Activated CD4-positive, alpha-beta T cell treated with anti-CD3 and anti-CD28 coated beads, Interleukin-2, Interleukin-4, amounts not matched to agents 100 ng/mL and 50 ng/mL, durations not matched to agents 16 hours and 8 hours (primary cell): ENCODE measurements around the gene MBD2.
"Not testable (repeated sequence)": the region's sequence is repeated elsewhere in the genome, so short reads cannot be mapped to it uniquely, and the experiment has no call there.

Experiments
- DNase-seq: peaks from one replicate; pipeline ENCODE4 v3.0.0-alpha.2; 2020; ENCODE audit warnings: low spot score

Gene MBD2, protein sequence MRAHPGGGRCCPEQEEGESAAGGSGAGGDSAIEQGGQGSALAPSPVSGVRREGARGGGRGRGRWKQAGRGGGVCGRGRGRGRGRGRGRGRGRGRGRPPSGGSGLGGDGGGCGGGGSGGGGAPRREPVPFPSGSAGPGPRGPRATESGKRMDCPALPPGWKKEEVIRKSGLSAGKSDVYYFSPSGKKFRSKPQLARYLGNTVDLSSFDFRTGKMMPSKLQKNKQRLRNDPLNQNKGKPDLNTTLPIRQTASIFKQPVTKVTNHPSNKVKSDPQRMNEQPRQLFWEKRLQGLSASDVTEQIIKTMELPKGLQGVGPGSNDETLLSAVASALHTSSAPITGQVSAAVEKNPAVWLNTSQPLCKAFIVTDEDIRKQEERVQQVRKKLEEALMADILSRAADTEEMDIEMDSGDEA

DNA sequence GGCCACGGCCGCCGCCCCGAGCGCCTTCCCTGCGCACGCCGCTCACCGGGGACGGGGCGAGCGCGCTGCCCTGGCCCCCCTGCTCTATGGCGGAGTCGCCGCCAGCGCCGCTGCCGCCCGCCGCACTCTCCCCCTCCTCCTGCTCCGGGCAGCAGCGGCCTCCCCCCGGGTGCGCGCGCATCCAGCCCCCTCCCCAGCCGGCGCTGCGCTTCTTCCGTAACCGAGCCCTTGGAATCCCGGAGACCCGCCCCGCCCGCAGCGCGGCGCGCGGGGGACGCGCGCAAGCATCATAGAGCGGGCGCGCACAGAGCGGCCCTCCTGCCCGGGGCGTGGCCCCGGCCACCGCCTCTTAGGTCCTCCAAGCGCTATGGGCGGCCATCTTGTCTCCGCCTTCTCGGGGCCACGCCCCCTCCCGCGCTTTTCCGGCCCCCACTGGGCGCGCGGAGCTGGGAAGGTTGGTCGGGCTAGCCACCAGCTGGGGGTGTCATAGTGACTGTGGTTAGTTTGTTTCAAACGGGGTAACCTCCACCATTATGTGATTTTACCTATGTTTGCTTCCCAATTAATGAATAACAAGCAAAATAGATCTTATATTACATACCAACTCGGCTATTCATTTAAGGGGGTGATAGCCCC lies at the start of gene MBD2:
Gene MBD2, minus strand, starts transcription at position 291 of the 636 bp plus-strand sequence. Its CDS starts 110 bp downstream, at position 181.
- DNase-seq, result peak; percentile 95

DNA sequence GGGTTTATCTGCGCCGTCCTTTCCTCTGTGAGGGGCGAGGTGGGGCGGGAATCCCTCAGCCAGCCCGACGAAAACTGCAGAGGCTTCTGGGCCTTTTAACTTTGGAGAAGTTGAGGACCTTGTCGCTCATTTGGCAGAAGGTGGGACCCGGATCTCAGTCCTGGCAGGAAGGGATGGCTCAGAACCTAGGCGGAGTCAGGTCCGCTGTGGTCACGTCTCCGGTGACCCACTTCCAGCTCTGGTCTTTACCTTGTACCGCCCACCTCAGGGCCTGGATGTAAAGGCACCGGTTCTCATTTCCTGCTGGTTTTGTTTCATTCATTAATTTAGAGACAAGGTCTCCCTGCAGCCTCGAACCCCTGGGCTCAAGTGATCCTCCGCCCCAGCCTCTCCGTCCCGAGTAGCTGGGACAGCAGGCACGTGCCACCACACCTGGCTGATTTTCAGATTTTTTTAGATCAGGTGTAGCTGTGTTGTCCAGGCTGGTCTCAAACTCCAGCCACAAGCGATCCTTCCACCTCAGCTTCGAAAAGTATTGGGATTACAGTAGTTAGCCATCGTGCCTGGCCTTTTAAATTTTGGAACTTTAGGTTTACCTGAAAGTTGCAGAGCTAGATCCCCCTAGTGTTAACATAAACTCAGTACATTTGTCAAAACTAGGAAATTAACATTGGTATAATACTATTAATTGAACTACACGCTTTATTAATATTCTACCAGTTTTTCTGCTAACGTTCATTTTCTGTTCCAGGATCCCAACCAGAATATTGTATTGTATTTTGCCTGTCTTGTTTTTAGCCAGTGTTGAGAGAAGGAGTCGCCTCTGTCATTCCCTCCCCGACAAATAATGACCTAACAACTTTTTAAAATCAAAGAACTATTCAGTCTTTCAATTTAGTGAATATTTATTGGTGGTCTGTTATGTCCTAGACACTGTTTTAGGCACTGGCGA lies 45.7 kb upstream of the MBD2 start:
- DNase-seq, result peak; percentile 77

DNA sequence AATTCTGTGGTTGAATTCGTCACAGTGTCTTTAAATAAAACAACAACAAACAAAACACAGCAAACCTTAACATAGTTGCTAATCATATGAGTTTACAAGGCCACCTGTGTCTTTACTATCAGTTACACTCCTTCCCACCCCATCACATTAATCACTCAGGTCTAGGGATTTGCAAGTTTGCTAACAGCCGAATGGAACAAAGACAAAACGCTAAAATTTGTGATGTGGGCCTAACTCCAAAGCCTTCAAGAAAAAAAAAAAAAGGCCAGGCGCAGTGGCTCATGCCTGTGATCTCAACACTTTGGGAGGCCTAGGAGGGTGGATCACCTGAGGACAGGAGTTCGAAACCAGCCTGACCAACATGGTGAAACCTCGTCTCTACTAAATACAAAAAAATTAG lies 44.3 kb upstream of the MBD2 start:
- no peak for DNase-seq

DNA sequence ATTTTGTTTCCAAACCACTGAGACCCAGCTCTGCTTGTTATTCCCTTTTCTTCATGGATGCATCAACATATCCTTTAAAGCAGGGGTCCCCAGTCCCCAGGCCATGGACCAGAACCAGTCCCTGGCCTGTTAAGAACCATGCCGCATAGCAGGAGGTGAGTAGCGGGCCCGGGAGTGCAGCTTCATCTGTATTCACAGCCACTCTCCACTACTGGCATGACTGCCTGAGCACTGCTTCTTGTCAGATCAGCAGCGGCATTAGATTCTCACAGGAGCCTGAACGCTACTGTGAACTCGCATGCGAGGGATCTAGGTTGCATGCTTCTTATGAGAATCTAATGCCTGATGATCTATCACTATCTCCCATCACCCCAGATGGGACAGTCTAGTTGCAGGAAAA lies 43.2 kb upstream of the MBD2 start:
- no peak for DNase-seq

DNA sequence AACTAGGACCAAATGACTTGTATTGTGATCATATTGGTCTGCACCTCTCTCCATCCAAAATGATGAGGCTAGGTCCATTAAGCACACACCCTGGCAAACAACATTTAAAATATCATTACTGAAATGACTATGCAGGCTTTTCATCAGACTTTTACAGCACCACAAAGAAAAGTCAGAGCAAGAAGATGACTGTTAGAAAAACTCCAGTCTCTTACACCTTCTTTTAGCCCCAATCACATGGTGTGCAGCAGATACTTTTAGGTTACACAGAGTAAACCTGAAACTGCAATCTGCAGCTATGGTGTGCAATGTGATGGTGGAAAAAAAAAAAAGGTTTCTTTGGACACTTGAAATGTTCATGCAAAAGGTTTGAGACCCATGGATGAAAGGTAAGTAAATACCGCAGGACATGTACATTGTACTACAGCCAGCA lies 39.5 kb upstream of the MBD2 start:
- DNase-seq, result peak; percentile 92

DNA sequence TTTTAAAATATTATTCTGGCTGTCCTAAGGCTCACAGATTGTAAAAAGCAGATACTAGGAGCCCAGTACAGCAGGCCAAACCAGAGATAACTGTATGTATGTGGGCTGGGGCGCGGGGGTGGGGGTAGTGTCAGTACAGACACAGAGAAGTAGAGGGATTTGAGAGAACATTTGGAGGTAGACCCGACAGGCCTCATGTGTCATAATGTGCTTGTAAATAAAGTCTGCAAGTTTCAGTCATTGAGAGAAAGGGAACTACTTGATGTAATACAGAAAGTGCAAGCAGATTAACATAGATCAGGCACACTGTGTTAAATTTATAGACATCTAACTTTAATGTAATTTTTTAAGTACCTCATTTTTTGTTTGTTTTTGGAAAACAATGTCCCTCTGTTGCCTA lies 37.4 kb upstream of the MBD2 start:
- DNase-seq, result peak; percentile 87

DNA sequence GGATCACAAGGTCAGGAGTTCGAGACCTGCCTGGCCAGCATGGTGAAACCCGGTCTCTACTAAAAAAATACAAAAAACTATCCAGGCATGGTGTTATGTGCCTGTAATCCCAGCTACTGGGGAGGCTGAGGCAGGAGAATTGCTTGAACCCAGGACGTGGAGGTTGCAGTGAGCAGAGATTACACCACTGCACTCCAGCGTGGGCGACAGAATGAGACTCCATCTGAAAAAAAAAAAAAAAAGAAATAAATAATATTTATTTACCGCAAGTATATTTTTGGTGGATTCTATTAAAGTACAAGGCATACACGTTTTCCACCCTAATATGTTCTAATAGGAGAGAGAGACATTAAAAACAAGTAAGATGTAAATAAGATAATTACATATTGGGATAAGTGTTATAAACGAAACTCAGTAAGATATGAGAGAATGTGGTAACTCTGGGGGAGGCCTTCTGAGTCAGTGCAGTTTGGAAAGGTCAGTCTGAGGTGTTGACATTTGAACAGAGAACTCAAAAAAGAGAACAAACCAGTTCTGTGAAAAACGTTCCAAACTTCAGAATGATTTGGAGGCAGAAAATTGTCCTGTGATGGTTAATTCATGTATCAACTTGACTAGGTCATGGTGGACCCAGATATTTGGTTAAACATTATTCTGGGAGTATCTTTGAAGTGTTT lies 36.1 kb upstream of the MBD2 start:
- DNase-seq, result peak; percentile 44

DNA sequence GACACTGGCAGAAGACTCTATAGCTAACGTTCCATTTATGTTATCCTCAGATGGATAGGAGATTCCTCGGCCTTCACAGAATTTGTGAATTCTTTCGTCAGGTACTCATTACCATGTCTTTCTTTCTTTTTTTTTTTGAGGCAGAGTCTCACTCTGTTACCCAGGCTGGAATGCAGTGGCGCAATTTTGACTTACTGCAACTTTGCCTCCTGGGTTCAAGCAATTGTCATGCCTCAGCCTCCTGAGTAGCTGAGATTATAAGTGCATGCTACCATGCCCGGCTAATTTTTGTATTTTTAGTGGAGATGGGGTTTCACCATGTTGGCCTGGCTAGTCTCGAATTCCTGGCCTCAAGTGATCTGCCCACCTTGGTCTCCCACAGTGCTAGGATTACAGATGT lies 33.3 kb upstream of the MBD2 start:
- DNase-seq, result not testable (repeated sequence)

DNA sequence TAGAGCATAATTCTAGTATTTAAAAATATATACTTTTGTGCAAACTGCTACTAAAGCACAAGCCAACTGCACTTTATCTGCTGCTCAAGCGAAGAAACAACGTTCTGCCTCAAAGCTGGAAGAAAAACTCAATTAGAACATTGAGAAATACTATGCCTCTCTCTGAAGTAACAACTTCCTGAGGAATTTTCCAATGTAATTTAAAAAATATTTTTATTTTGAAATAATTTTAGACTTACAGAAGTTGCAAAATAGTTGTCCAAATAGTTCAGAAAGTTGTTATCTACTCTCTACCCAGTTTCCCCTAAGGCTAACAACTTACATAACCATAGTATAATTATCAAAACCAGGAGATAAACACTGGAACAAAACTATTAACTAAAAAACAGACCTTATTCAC lies 32.5 kb upstream of the MBD2 start:
- DNase-seq, result no peak

DNA sequence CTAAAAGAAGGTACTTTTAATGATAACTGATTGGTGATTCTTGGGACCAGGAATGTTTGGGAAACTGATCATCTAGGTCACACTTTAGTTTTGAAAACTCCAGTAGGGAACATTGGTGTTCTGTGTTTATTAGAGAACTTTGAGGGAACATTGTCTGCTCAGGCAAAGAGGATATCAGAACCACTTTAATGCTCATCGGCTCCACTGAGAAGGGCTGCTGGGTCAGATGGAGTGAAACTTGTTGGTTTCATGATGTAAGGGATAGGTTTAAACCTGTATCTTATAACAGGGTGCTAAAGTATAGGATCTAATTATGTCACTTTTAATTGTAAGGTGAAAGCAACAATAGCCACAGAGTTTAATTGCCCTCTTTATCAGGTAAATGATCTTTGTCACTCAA lies 30.7 kb upstream of the MBD2 start:
- DNase-seq, result no peak

DNA sequence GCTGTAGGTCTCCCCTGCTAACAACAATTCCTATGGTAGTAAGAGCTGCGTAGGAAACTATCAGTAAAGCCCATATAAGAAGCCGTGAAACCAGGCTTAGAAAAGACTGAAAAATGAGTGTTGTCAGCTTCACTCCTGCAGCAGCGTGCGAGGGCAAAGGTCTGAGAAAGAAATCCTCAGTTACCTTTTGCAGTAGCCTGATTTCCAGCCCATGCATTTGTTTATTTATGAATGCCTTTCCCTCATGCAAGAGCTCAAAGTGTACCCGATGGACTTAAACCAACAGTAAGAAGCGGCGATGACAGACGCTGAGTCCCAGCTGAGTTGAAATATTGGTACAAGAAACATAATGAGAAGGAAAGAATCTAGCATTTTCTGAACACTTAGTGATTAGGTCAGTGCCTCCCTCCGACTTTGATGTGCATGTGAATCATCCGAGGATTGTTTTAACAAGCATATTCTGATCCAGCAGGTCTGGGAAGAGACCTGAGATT lies 29.8 kb upstream of the MBD2 start:
- DNase-seq, result no peak

DNA sequence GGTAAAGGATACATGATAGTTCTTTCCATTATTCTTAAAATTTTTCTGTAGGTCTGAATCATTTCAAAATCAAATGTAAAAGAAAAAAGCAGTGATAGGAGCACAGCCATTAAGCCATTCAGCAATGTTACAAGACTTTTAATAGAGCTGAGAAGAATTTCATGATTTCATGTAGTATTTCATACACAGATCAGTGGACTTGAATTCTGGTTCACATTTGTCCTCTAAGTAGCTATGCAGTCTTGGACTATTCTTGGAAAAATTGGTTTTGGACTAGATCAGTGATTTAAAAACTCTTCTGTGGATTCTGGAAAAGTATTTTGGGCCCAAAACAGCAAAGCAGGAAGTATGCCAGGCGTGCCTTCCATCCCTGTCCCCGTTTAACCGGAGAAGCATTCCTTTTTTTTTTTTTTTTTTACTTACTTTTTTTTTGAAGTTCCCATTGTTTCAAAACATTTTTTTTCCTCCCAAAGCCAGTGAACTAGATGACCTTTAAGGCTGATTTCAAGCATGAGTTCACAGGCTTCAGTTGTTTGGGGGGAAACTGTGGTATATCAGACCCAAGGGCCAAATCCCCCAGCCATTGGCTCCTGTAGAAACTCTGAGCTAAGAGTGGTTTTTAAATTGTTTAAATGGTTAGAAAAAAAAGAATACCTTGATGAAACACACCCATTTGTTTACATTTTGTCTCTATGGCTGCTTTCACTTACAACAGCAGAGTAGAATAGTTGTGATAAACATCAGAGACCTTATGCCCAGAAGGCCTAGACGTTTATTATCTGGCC lies 27.3 kb upstream of the MBD2 start:
- no peak for DNase-seq

DNA sequence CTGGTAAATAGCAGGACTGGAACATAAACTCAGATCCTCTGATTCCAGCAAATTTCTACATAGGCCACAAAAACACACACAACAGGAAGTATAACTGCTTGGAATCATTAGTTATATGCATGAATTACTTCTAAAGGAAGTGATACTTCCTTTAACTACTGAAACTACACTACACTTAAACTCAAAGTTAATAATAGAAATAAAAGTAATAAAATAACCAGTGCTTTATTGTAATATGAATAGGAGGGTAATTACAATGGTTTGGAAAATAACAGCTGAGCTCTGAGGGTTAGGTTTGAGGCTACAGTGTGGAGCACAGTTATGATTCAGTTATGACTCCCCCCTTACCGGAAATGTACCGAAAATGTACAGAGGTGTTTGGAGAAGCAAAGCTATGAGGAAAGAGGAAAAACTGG lies 26.4 kb upstream of the MBD2 start:
- no peak for DNase-seq

DNA sequence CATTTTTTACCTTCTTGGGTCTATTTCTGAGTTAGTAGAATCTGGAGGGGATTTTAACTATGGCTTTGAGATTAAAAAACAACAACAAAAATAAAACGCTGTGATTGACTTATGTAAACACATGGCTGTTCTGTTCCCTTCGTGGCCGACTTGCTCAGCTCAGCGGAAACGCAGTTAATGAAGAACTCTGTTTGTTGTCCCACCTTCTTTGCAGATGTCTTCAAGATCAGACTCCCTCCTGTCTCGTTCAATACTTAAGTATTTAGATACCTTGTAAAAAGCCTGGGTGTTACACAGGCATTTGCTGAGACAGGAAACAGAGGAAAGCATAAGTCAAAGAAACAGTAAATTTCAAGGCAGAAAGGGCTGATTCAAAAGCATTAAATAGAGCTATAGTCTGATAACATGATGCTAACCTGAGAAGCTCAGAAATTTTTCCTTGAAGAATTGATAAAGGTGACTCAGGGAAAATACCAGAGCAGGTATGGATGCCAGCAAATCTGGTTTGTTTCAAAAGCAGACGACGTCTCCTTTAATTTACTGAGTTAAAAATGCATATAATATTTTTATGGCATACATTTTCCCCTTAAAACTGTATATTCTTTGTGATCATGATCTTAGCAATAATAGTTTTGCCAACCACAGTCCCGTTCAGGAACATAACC lies 23.2 kb upstream of the MBD2 start:
- DNase-seq, result no peak

DNA sequence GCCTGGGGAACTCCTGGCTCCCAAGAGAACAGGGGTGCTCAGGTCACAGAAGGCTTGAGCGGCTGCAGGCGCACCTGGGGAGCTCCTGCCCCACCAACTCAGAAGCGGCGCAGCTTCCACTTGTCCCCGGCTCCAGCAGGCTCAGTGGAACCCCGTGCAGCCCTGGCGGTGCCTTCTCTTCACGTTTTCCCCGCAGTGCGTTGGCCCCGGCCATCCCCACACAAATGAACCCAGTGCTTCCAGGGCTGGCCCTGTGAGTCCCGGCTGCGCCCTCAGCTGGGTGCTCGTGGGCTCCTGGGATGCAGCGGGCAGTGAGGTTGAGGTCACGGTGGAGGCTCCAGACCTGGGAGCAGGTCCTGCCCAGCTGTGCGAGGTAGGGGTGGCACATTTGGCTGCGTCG lies 17.9 kb upstream of the MBD2 start:
- DNase-seq, result no peak

DNA sequence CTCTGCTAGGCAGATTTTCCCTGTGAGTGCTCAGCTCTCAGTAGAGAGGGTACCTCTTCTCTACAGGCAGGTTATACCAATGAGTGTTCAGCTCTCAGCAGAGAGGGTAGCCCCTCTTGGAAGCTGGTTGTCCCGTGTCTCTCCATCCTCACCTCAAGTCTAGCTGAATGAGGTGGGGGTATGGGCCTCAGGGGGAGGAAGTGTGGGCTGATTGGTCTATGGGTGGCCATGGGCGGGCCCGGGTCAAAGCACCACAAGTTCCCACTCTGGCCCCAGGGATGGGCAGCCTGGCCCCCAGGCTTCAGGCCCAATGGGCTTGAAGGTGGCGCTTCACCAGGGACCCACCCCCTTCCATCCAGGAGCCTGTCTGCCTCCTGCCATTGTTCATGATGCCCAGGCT lies 17.0 kb upstream of the MBD2 start:
- no peak for DNase-seq

DNA sequence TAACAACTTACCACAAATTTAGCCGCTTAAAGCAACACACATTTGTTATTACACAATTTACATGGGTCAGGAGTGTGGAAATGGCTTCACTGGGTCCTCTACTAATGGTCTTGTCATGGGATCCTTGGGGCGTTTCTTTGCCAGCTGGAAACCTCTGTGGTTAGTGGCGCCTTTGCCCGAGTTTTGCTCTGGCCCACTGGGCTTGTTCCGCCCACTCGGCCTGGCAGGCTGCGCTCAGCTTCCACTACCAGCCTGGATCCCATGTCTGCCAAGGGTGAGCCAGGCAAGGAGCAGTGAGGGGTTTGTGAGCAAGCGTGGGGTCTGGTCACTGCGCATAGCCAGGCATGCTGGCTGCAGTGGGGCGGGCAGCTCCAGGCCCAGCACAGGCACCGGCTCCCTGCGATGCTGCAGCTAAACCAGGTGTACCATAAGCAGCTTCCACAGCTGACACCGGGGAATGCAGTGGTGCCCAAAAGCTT lies 16.2 kb upstream of the MBD2 start:
- no peak for DNase-seq

DNA sequence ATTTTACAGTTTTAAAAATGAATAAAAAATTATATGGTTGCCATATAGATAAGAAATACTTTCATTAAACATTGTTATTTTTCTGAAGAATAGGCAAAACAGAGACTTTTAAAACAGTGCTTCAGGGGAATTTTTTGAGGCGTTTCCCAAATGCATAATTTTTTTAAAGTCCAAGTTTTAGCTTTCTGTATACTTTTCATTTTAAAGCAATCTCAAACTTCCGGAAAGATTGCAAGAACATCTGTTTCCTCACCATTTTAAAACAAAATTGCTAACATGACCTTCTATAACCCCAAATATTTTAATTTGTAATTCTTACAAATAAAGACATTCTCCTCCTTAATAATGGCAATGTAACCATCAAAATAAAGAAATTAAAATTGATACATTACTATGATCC lies 15.1 kb upstream of the MBD2 start:
- DNase-seq, result no peak

DNA sequence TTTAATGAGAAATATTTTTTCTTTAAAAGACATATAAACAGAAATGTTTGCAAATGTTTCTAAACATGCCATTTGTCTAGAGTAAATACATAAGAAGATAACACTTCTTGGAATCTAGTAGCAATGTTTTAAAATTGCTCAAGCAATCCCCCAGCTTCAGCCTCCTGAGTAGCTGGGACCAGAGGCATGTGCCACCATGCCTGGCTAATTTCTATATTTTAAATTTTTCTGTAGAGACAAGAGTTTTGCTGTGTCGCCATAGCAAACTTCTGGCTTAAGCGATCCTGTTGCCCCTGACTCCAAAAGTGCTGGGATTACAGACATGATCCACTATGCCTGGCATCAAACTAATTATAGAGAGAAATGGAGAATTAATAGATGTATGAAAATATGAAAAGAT lies 14.6 kb upstream of the MBD2 start:
- DNase-seq, result no peak
